OCI-LY7 (cell line): ENCODE measurements around the gene IGFBP3. TPM values are rescaled to one million over a fixed set of nuclear protein-coding genes. Genes with fewer than 3 reads are reported as not detected.

Source experiments
- BruUV-seq: library from RNA; stranded (reverse); fragments of 400-500 nt; replicated peaks from 2 replicates; lab custom pipeline; 2021; lab: Mats Ljungman, UMichigan
- CTCF ChIA-PET: fragments of 300-600 bp; sonication (Branson Sonifier 250); formaldehyde crosslinking; loops from one replicate; lab custom pipeline; 2022; ENCODE audit warnings: antibody characterized with exemption; ENCODE audit not compliant: unreplicated experiment; lab: Charles Lee
- POLR2A ChIA-PET: fragments of 300-600 bp; sonication (Branson Sonifier 250); formaldehyde crosslinking; loops from one replicate; lab custom pipeline; 2022; ENCODE audit warnings: antibody characterized with exemption; lab: Charles Lee
- DNase-seq: peaks from one replicate; pipeline ENCODE4 v3.0.0-alpha.2; 2015; ENCODE audit warnings: low spot score
- H2AFZ ChIP-seq: fragments of 200-600 bp; sonication (generic), shearing (Covaris generic); 2 replicates; pipeline ENCODE4 v1.6.1; 2014; ENCODE audit warnings: mild to moderate bottlenecking, antibody characterized with exemption, low read length, moderate library complexity
- H3K27ac ChIP-seq: fragments of 200-600 bp; sonication (generic); 2 replicates; pipeline ENCODE4 v1.5.1; 2014; ENCODE audit warnings: mixed run types, low read depth, mild to moderate bottlenecking, moderate library complexity, low read length, inconsistent platforms; ENCODE audit not compliant: poor library complexity, severe bottlenecking
- H3K36me3 ChIP-seq: fragments of 200-600 bp; sonication (generic); 2 replicates; pipeline ENCODE4 v1.6.1; 2014; ENCODE audit warnings: mild to moderate bottlenecking, antibody characterized with exemption, low read length, moderate library complexity, mixed read lengths; ENCODE audit not compliant: insufficient read depth
- H3K4me1 ChIP-seq: fragments of 200-600 bp; sonication (generic); 2 replicates; pipeline ENCODE4 v1.5.1; 2014; ENCODE audit warnings: mild to moderate bottlenecking, low read length; ENCODE audit not compliant: insufficient read depth, poor library complexity, severe bottlenecking
- H3K4me2 ChIP-seq: fragments of 200-600 bp; sonication (generic); 2 replicates; pipeline ENCODE4 v1.6.1; 2014; ENCODE audit warnings: mild to moderate bottlenecking, low read length
- H3K4me3 ChIP-seq: fragments of 200-600 bp; sonication (generic); 2 replicates; pipeline ENCODE4 v1.5.1; 2014; ENCODE audit warnings: mild to moderate bottlenecking, low read depth, low read length; ENCODE audit not compliant: poor library complexity, severe bottlenecking
- H3K79me2 ChIP-seq: fragments of 200-600 bp; sonication (generic); 2 replicates; pipeline ENCODE4 v1.6.1; 2016; ENCODE audit warnings: low read depth, mild to moderate bottlenecking, low read length, moderate library complexity, mixed read lengths; ENCODE audit not compliant: insufficient read depth
- H3K9me2 ChIP-seq: fragments of 200-600 bp; sonication (generic); 2 replicates; pipeline ENCODE4 v1.6.1; 2016; ENCODE audit warnings: mild to moderate bottlenecking, low read length, mixed read lengths; ENCODE audit not compliant: insufficient read depth
- H3K9me3 ChIP-seq: fragments of 200-600 bp; sonication (generic); 2 replicates; pipeline ENCODE4 v1.6.1; 2014; ENCODE audit warnings: mild to moderate bottlenecking, mixed run types, low read length, mixed read lengths
- H4K20me1 ChIP-seq: fragments of 200-600 bp; sonication (generic); 2 replicates; pipeline ENCODE4 v1.6.1; 2014; ENCODE audit warnings: mild to moderate bottlenecking, antibody characterized with exemption, low read length, moderate library complexity, mixed read lengths; ENCODE audit not compliant: insufficient read depth
- CTCF ChIP-seq: fragments of 200-600 bp; sonication (generic); conservative IDR thresholded peaks from 2 replicates; pipeline ENCODE4 v1.5.1; 2014; ENCODE audit warnings: mild to moderate bottlenecking, antibody characterized with exemption, low read length, moderate library complexity, mixed read lengths
- EZH2phosphoT487 ChIP-seq: fragments of 200-600 bp; sonication (generic); IDR thresholded peaks from 2 replicates; pipeline ENCODE4 v1.6.1; 2018; ENCODE audit warnings: low read depth, borderline replicate concordance, mild to moderate bottlenecking, mixed run types, antibody characterized with exemption, low read length, moderate library complexity, mixed read lengths
- intact Hi-C: fragments of 100-400 bp; cut with micrococcal nuclease; formaldehyde crosslinking; loops from one replicate; pipeline ENCODE4 v1.10.0; 2022; ENCODE audit not compliant: unreplicated experiment
- total RNA-seq, 2 experiments: library from RNA; depleted of rRNA in 1 of 2; stranded (reverse); fragments of >200 nt in 1 of 2; shearing (Covaris generic) in 1 of 2; gene quantifications; 2 replicates each; pipeline ENCODE4 v1.2.3, GENCODE V29; 2014 to 2022

Gene IGFBP3
- total RNA-seq, 2 experiments from 2014 or later, result not detected

DNA sequence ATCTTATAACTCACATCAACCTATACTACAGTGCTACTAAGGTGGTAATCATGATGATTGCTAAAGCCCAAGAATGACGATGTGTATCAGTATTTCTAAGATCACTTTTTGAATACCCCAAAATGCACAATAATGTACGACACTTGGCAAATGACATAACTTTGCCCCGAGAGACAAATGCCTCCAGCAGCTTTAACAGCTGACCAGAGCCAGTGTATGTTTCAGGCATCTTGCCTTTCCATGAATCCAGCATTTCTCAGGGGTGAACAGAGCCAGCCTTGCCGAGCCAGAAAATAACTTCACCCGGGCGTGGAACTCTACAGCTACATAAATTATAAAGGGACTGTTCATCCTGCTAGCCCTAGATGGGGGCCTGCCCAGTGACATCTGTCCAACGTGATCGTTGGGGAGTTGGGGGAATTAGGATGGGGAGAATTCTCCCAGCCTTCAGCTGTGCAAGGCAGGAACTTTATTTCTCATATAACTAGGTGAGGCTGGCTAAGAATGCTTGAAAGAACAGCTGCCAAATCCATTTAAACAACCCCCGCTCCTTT is 1.8 kb downstream of the IGFBP3 start:
- CTCF ChIA-PET, result no interaction called here
- H3K4me2 ChIP-seq, result no peak overlapping the region
- no peaks in the 10 kb centered on the region for H3K9me2 ChIP-seq

DNA sequence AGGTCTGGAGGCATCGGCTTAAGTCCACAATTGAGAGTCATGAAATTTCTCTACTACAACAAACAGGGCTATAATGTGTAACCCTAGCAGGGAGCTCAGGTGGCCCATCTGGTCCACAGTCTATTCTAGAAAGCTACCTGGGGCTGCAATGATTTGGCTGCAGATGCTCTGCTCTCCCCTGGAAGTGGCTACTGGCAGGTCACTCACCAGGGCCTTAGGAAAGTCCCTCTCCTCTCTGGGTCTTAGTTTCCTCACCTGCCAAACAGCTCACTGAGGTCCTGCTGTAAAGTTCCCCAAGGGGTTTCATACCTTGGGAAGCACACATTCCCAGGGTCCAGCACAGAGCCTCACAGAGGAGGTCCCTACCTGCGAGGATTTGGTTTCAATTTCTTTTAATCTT is 2.5 kb downstream of the IGFBP3 start:
- H3K9me2 ChIP-seq, result no peaks in the 10 kb centered on the region
- ChIA-PET CTCF (no interaction called here), POLR2A (no interaction called here)
- H3K27ac ChIP-seq, result no peak overlapping the region
- TF ChIP-seq EZH2phosphoT487 (no peak), CTCF (no peak)
- no peaks in the 10 kb centered on the region for H3K9me3 ChIP-seq
- H3K4me2 ChIP-seq, result no peak overlapping the region
- H2AFZ ChIP-seq, result no peak overlapping the region
- intact Hi-C loops, result loop anchor here (10.0 kb wide), 1 partner anchor 1336 kb away; no protein-coding TSS in a partner anchor
- H3K4me3 ChIP-seq, result no peak overlapping the region
- no peaks in the 10 kb centered on the region for H4K20me1 ChIP-seq
- peaks cover 4% of the 10 kb centered on the region for H3K4me1 ChIP-seq
- DNase-seq, result no peak
- BruUV-seq, result no TSS peak
- H3K36me3 ChIP-seq, result no peaks in the 10 kb centered on the region
- no peaks in the 10 kb centered on the region for H3K79me2 ChIP-seq

More for the DNA sequence above, 1.8 kb downstream of the IGFBP3 start:
- no peak overlapping the region for H2AFZ ChIP-seq
- no peak for TF ChIP-seq EZH2phosphoT487
- TF ChIP-seq CTCF, result no peak
- H3K4me1 ChIP-seq, result peaks cover 4% of the 10 kb centered on the region
- intact Hi-C loops, result loop anchor here (10.0 kb wide), 1 partner anchor 1335 kb away; no protein-coding TSS in a partner anchor
- no peaks in the 10 kb centered on the region for H3K36me3 ChIP-seq
- no peaks in the 10 kb centered on the region for H3K9me3 ChIP-seq
- BruUV-seq, result no TSS peak
- H3K27ac ChIP-seq, result no peak overlapping the region
- POLR2A ChIA-PET, result no interaction called here
- DNase-seq, result no peak
- no peaks in the 10 kb centered on the region for H4K20me1 ChIP-seq
- no peaks in the 10 kb centered on the region for H3K79me2 ChIP-seq
- H3K4me3 ChIP-seq, result no peak overlapping the region

- Histone ChIP-seq H3K9me2 (no peaks in the 10 kb centered on the region), H3K4me3 (no peak overlapping the region), H3K9me3 (no peaks in the 10 kb centered on the region), H3K27ac (no peak overlapping the region), H3K4me1 (no peaks in the 10 kb centered on the region), H3K79me2 (no peaks in the 10 kb centered on the region), H2AFZ (no peak overlapping the region), H3K4me2 (peak overlapping the region; percentile 16; the same call in 1 of the 2 replicates), H4K20me1 (no peaks in the 10 kb centered on the region), H3K36me3 (no peaks in the 10 kb centered on the region)
- peak; percentile 67 for DNase-seq
- intact Hi-C loops, result loop anchor here (10.0 kb wide), 1 partner anchor 1337 kb away; no protein-coding TSS in a partner anchor
- CTCF ChIA-PET, result interaction anchor here (0.6 kb wide), 2 partner anchors 67 to 1485 kb away, joined by 3 read pairs; no protein-coding TSS in a partner anchor
- TF ChIP-seq EZH2phosphoT487 (no peak), CTCF (peak; percentile 95)
- BruUV-seq, result no TSS peak
- POLR2A ChIA-PET, result interaction anchor here (0.6 kb wide), 1 partner anchor 288 kb away, joined by 3 read pairs; no protein-coding TSS in a partner anchor
Observed at GRCh38 chr7:45917658-45918057, 3.4 kb downstream of the IGFBP3 start.
